ENCODE data around the gene NPW.

DNA sequence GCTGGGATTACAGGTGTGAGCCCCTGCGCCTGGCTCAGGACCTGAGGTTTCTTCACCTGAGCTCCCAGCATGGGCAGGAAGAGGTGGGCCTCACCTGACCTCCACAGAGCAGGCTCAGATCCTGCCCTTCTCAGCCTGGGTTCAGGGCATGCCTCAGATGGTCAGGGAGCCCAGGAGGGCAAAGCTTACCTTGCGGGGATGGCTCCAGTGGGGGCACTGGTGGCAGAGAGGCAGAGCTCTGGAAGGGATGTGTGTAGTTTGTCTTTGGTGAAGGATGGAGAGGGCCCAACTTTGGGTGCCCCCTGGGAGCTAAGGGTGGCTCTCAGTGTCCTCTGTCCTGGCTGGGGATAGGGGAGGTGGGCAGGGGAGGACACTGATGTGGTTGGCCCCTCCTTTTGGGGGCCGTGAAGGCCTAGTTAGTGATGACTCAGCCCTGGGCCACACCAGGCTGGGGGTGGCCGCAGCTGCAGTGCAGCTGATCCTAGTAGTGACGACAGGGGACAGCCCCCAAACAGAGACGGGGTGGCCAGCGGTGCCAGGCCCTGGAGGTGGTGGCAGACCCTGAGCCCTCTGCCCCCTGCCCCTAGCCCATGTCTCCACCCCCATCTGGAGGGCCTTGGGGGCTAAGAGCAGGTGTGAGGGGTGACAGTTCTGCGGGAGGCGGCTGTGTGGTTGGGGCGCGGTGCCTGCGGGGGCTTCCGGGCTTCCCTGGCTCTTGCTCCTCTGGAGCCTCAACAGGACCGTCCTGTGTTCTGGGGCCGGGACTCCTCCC lies 12.9 kb downstream of the NPW start:
- no peak for TF ChIP-seq CTCF (IDR thresholded peaks at IDR 0.05)
- no peak for TF ChIP-seq POLR2A (IDR thresholded peaks at IDR 0.05)
- TF ChIP-seq POLR2AphosphoS5 (IDR thresholded peaks at IDR 0.05) = no peak
- no peak for TF ChIP-seq EP300 (IDR thresholded peaks at IDR 0.05)

Measured in stomach (tissue), 4 donors.